Measurements from ENCODE around the gene VEPH1.
"Not testable (repeated sequence)": the region's sequence is repeated elsewhere in the genome, so short reads cannot be mapped to it uniquely, and the experiment has no call there.

VEPH1 gene

GRCh38 chr3:157350651-157351050, 152.6 kb downstream of the VEPH1 start:
- not testable (repeated sequence) for DNase-seq (ENCODE audit: low read depth, low spot score)

GRCh38 chr3:157348304-157349075, 154.7 kb downstream of the VEPH1 start:
- DNase-seq (ENCODE audit: low read depth, low spot score) = not testable (repeated sequence)

- DNase-seq (ENCODE audit: low read depth, low spot score) = peak; percentile 52
These were observed 155.5 kb downstream of the VEPH1 start for GRCh38 chr3:157347577-157348303.

- DNase-seq (ENCODE audit: low read depth, low spot score) = no peak
These were observed 166.8 kb downstream of the VEPH1 start for GRCh38 chr3:157336252-157337009.

GRCh38 chr3:157335233-157336076, 167.8 kb downstream of the VEPH1 start:
- peak; percentile 54 for DNase-seq (ENCODE audit: low read depth, low spot score)

GRCh38 chr3:157333551-157333991, 169.6 kb downstream of the VEPH1 start:
- no peak for DNase-seq (ENCODE audit: low read depth, low spot score)

- DNase-seq (ENCODE audit: low read depth, low spot score) = no peak
These were observed 173.0 kb downstream of the VEPH1 start for GRCh38 chr3:157330206-157330605.

- no peak for DNase-seq (ENCODE audit: low read depth, low spot score)
These were observed 173.7 kb downstream of the VEPH1 start for GRCh38 chr3:157329551-157329950.

- no peak for DNase-seq (ENCODE audit: low read depth, low spot score)
These were observed 175.4 kb downstream of the VEPH1 start for GRCh38 chr3:157327837-157328236.

GRCh38 chr3:157327018-157327417, 176.2 kb downstream of the VEPH1 start:
- no peak for DNase-seq (ENCODE audit: low read depth, low spot score)

- not testable (repeated sequence) for DNase-seq (ENCODE audit: low read depth, low spot score)
These were observed 178.3 kb downstream of the VEPH1 start for GRCh38 chr3:157324869-157325268.

- no peak for DNase-seq (ENCODE audit: low read depth, low spot score)
These were observed 179.9 kb downstream of the VEPH1 start for GRCh38 chr3:157323360-157323759.

- DNase-seq (ENCODE audit: low read depth, low spot score) = no peak
These were observed 183.5 kb downstream of the VEPH1 start for GRCh38 chr3:157319672-157320071.

- DNase-seq (ENCODE audit: low read depth, low spot score) = no peak
These were observed 184.5 kb downstream of the VEPH1 start for GRCh38 chr3:157318639-157319288.

GRCh38 chr3:157317895-157318294, 185.3 kb downstream of the VEPH1 start:
- no peak for DNase-seq (ENCODE audit: low read depth, low spot score)

- no peak for DNase-seq (ENCODE audit: low read depth, low spot score)
These were observed 190.0 kb downstream of the VEPH1 start for GRCh38 chr3:157313186-157313585.

- no peak for DNase-seq (ENCODE audit: low read depth, low spot score)
These were observed 190.9 kb downstream of the VEPH1 start for GRCh38 chr3:157312376-157312745.

GRCh38 chr3:157311633-157312375, 191.4 kb downstream of the VEPH1 start:
- no peak for DNase-seq (ENCODE audit: low read depth, low spot score)

- no peak for DNase-seq (ENCODE audit: low read depth, low spot score)
These were observed 192.7 kb downstream of the VEPH1 start for GRCh38 chr3:157310329-157311052.

Measured in ELF-1 (cell line).